Gastrocnemius medialis (tissue), 4 donors: ENCODE measurements around the gene ZNRD2.

Experiments used
- CTCF ChIP-seq, 5 experiments: fragments of 450-650 bp in 3 of 5; fragments of 200-600 bp in 2 of 5; sonication (generic) in 2 of 5; IDR thresholded peaks in 4 of 5; conservative IDR thresholded peaks in 1 of 5; 1 replicate in 4 of 5; 2 replicates in 1 of 5; pipeline ENCODE4 v1.5.1; 2016 to 2019; ENCODE audit warnings: antibody characterized with exemption in 5 of 5, mild to moderate bottlenecking in 3 of 5, moderate library complexity in 3 of 5
- POLR2A ChIP-seq, 2 donors: fragments of 450-650 bp; IDR thresholded peaks; one replicate each; pipeline ENCODE4 v1.6.1; 2017; ENCODE audit warnings: antibody characterized with exemption in 2 of 2, mild to moderate bottlenecking in 2 of 2, moderate library complexity in 2 of 2

- TF ChIP-seq CTCF (IDR thresholded peaks at IDR 0.05 in 4 of 5, conservative IDR thresholded peaks at IDR 0.05 in 1 of 5) (no peak), POLR2A (IDR thresholded peaks at IDR 0.05) (no peak)
Observed at GRCh38 chr11:65548395-65548794, 21.9 kb upstream of the ZNRD2 start.
